ENCODE data around the gene RAB3GAP2. TPM values are rescaled to one million over a fixed set of nuclear protein-coding genes. Genes with fewer than 3 reads are reported as not detected.

The RAB3GAP2 gene
- total and polyA plus RNA-seq, 2 experiments from 2014 or later, result 9.9 to 14.5 TPM

DNA sequence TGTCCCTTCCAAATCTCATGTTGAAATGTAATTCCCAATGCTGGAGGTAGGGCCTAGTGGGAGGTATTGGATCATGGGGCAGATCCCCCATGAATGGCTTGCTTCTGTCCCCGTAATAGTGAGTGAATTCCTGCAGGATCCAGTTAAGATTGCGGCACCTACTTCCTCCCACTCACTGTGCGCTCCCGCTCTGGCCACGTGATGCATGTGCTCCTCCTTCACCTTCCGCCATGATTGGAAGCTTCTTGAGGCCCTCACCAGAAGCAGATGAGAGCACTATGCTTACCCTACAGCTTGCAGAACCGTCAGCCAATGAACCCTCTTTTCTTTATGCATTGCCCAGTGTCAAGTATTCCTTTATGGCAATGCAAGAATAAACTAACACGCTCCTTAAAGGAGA, 14.9 kb upstream of the RAB3GAP2 start:
- no peak for DNase-seq (ENCODE audit: low read depth in 1 of 2, low spot score in 1 of 2)
- no peak overlapping the region for H3K27ac ChIP-seq
- TF ChIP-seq, protein P1, sequence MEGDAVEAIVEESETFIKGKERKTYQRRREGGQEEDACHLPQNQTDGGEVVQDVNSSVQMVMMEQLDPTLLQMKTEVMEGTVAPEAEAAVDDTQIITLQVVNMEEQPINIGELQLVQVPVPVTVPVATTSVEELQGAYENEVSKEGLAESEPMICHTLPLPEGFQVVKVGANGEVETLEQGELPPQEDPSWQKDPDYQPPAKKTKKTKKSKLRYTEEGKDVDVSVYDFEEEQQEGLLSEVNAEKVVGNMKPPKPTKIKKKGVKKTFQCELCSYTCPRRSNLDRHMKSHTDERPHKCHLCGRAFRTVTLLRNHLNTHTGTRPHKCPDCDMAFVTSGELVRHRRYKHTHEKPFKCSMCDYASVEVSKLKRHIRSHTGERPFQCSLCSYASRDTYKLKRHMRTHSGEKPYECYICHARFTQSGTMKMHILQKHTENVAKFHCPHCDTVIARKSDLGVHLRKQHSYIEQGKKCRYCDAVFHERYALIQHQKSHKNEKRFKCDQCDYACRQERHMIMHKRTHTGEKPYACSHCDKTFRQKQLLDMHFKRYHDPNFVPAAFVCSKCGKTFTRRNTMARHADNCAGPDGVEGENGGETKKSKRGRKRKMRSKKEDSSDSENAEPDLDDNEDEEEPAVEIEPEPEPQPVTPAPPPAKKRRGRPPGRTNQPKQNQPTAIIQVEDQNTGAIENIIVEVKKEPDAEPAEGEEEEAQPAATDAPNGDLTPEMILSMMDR (IDR thresholded peaks at IDR 0.05; ENCODE audit: low read depth, low read length), result no peak
- no peaks in the 10 kb centered on the region for H3K4me1 ChIP-seq (ENCODE audit: low read depth)
- H3K36me3 ChIP-seq, result no peaks in the 10 kb centered on the region
- H3K27me3 ChIP-seq, result no peaks in the 10 kb centered on the region
- H3K9me3 ChIP-seq (ENCODE audit: low read depth), result no peaks in the 10 kb centered on the region
- H3K4me3 ChIP-seq, result no peak overlapping the region

DNA sequence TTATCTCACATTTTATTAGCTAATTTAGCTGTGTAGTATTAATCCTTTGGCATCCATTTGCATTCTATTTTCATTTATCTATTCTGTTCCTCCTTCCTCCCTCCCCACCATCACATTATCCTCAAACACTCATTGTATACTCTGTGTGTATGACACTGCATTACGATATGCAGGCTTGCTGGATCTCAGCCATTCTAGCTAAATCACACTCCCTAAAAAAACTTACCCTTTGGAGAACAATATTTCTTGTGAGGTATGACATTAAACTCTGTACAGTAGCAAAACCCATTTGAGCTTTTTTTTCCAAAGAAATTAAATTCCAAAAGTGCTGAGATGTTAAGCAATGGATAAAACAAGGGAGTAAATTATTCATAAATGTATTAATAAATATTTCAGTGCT, 11.4 kb upstream of the RAB3GAP2 start:
- H3K36me3 ChIP-seq, result no peaks in the 10 kb centered on the region
- no peaks in the 10 kb centered on the region for H3K27me3 ChIP-seq
- no peak overlapping the region for H3K4me3 ChIP-seq
- TF ChIP-seq, protein P1 (IDR thresholded peaks at IDR 0.05; ENCODE audit: low read depth, low read length), result no peak
- H3K9me3 ChIP-seq (ENCODE audit: low read depth), result no peaks in the 10 kb centered on the region
- peak in 1 of 2 donors; percentile 7 for DNase-seq (ENCODE audit: low read depth in 1 of 2, low spot score in 1 of 2)
- no peak overlapping the region for H3K27ac ChIP-seq
- no peaks in the 10 kb centered on the region for H3K4me1 ChIP-seq (ENCODE audit: low read depth)

DNA sequence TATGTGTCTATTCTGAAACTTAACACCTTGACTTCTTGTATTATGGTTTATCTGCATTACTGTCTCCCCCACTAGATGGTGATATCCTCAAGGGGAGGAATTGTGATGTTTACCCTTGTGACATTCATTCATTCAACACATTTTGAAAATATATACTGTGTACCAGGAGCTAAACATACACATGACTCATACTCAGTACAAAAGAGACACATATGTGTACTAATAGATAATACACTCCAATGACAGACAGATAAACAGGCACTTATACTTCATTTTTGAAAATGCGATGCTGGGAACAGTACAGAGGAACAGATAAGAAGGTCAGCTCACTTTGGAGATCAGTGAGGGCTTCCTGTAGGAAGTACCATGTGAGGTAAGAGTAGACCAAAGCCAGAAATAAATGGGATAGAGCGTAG, 8.9 kb upstream of the RAB3GAP2 start:
- Histone ChIP-seq H3K4me3 (no peak overlapping the region), H3K36me3 (no peaks in the 10 kb centered on the region), H3K27me3 (no peaks in the 10 kb centered on the region), H3K9me3 (ENCODE audit: low read depth) (no peaks in the 10 kb centered on the region), H3K27ac (no peak overlapping the region), H3K4me1 (ENCODE audit: low read depth) (no peaks in the 10 kb centered on the region)
- TF ChIP-seq, protein P1 (IDR thresholded peaks at IDR 0.05; ENCODE audit: low read depth, low read length), result peak; percentile 44
- peak in 1 of 2 donors; percentile 37 for DNase-seq (ENCODE audit: low read depth in 1 of 2, low spot score in 1 of 2)

DNA sequence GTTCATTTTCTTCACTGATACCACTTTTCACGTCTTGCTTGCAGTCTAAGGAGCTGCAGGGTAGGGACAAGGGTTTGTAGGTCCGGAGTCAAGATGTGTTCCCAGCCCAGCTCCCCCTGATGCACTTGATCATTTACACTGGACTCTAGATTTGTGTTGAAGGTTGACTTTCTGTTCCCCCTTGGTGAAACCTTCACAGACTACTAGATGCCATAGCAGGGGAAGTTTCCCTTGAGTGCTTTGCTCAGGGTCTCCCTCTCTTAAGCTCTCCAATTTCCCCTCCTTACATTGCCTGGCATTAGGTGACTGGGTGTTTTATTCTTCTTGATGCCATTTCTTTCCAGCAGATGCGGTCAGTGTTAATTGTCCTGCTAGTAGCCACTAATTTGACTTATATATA, 8.0 kb upstream of the RAB3GAP2 start:
- Histone ChIP-seq H3K27me3 (no peaks in the 10 kb centered on the region), H3K9me3 (ENCODE audit: low read depth) (no peaks in the 10 kb centered on the region), H3K36me3 (no peaks in the 10 kb centered on the region), H3K4me1 (ENCODE audit: low read depth) (no peaks in the 10 kb centered on the region), H3K27ac (no peak overlapping the region), H3K4me3 (no peak overlapping the region)
- no peak for DNase-seq (ENCODE audit: low read depth in 1 of 2, low spot score in 1 of 2)
- TF ChIP-seq, protein P1 (IDR thresholded peaks at IDR 0.05; ENCODE audit: low read depth, low read length), result no peak

DNA sequence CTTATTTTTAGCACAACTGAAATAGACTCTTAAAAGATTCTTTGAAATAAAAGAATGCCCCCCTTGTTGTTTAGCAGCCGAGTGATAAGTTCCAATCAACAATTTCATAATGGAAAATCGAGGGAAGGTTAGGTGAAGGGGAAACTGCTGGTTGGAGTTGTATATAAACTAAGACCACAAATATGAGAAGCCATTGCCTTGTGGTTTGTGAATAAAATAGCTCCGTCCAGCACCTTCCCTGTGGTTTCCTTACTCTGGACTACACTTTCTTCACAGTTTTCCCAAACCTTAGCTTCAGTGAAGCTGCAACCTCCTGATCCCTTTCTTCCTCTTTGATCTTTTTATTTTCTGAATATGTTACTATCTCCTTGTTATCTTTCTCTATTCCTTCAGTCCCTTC, 6.7 kb upstream of the RAB3GAP2 start:
- no peak overlapping the region for H3K27ac ChIP-seq
- peak in 1 of 2 donors; percentile 37 for DNase-seq (ENCODE audit: low read depth in 1 of 2, low spot score in 1 of 2)
- no peaks in the 10 kb centered on the region for H3K36me3 ChIP-seq
- TF ChIP-seq, protein P1 (IDR thresholded peaks at IDR 0.05; ENCODE audit: low read depth, low read length), result no peak
- H3K4me3 ChIP-seq, result no peak overlapping the region
- H3K27me3 ChIP-seq, result no peaks in the 10 kb centered on the region
- H3K9me3 ChIP-seq (ENCODE audit: low read depth), result no peaks in the 10 kb centered on the region
- H3K4me1 ChIP-seq (ENCODE audit: low read depth), result no peaks in the 10 kb centered on the region

DNA sequence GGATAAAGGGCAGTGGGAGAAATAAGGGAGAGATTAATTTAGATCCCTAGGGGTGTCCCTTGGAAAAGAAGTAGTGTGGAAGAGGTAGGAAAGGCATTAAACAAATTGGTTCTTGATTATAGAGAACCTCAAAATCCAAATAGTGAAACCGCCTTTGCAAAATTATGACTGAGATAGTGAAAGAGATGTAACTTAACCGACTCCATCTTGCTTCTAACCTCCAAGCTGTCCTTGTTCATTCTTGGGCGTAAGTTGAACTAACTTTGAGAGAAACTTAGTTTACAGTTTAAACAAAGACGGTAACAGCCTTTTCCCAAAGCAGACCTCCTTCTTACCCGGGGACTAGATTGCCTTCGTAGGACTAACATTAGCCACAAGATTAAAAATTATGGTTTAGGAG, 3.2 kb upstream of the RAB3GAP2 start:
- H3K4me1 ChIP-seq (ENCODE audit: low read depth), result peaks cover 11% of the 10 kb centered on the region
- H3K27ac ChIP-seq, result no peak overlapping the region
- DNase-seq (ENCODE audit: low read depth in 1 of 2, low spot score in 1 of 2), result no peak
- TF ChIP-seq, protein P1 (IDR thresholded peaks at IDR 0.05; ENCODE audit: low read depth, low read length), result no peak
- no peaks in the 10 kb centered on the region for H3K9me3 ChIP-seq (ENCODE audit: low read depth)
- no peak overlapping the region for H3K4me3 ChIP-seq
- no peaks in the 10 kb centered on the region for H3K36me3 ChIP-seq
- H3K27me3 ChIP-seq, result no peaks in the 10 kb centered on the region
